Stimulated activated naive CD8-positive, alpha-beta T cell treated with anti-CD3 and anti-CD28 coated beads, Interleukin-15, Interleukin-2, amounts not matched to agents 100 ng/mL and 50 ng/mL, for 24 hours (primary cell): ENCODE results near the gene C6orf120.
A peak's percentile ranks its signal among the peaks of the same experiment; 100 is the strongest.
"Not testable (repeated sequence)": the region's sequence is repeated elsewhere in the genome, so short reads cannot be mapped to it uniquely, and the experiment has no call there.

ENCODE experiments used
- H3K27ac Mint-ChIP-seq: one replicate; pipeline ENCODE4 v1.8.0; 2021; ENCODE audit warnings: mild to moderate bottlenecking, mixed read lengths
- H3K27me3 Mint-ChIP-seq: one replicate; pipeline ENCODE4 v1.8.0; 2021; ENCODE audit warnings: mixed read lengths
- H3K36me3 Mint-ChIP-seq: one replicate; pipeline ENCODE4 v1.8.0; 2021; ENCODE audit warnings: low read depth, mixed read lengths
- H3K4me1 Mint-ChIP-seq: one replicate; pipeline ENCODE4 v1.8.0; 2021; ENCODE audit warnings: low read depth, mixed read lengths
- H3K4me3 Mint-ChIP-seq: one replicate; pipeline ENCODE4 v1.8.0; 2021; ENCODE audit warnings: mild to moderate bottlenecking, mixed read lengths
- H3K9me3 Mint-ChIP-seq: one replicate; pipeline ENCODE4 v1.8.0; 2021; ENCODE audit warnings: mixed read lengths

Gene C6orf120

DNA sequence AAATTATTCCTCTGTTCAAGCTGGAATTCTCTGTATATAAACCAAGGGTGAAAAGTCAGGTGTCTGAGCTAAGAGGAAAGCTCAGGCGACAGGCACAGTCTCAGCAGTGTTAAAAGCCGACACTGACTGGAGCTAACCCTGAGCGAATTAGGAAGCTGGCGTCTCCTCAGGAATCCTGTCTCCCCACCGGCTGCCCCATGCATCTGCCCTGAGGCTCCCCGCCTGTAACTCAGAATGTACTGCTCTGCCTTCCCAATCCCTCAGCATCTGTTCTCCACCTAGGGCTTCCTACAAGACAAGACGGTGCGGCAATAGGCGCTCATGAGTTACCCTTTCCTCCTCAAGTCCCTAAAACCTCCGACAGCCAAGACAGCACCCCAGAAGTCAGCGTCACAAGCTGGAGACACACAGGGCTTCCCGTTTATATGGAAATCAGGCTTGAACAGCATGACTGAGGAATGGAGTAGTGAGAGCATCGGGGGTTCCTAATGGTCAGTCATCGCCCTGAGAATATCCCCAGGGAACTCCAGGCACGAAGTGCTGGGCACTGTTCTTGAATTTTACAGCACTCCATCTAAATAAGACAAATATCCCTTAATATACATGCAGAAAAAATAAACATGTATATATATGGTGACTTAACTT lies 33.6 kb upstream of the C6orf120 start:
- peaks cover 38% of the 10 kb centered on the region for H3K36me3 Mint-ChIP-seq
- peaks cover 14% of the 10 kb centered on the region for H3K4me1 Mint-ChIP-seq
- no peak overlapping the region for H3K4me3 Mint-ChIP-seq
- H3K27me3 Mint-ChIP-seq = no peaks in the 10 kb centered on the region
- H3K27ac Mint-ChIP-seq = no peak overlapping the region
- H3K9me3 Mint-ChIP-seq = no peaks in the 10 kb centered on the region

DNA sequence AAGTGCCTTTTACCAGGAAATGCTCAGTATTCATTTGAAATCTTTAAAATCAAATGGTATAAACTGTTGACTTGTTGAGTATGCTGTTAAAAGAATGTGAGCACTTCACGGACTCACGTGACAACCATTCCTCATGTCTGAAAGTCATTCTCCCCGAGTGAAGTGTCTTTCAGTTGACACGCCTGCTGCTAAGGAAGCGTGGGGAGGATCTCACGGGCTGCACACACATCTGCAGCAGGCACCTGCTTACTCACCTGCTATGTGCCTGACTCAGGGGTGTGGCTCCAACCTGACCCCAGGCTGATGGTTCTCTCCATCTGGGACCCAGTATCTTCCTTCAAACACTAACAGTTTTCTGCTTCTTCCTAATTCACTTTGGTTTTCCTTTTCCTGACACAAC lies 32.8 kb upstream of the C6orf120 start:
- Mint-ChIP-seq H3K27me3 (no peaks in the 10 kb centered on the region), H3K9me3 (no peaks in the 10 kb centered on the region), H3K4me1 (peaks cover 14% of the 10 kb centered on the region), H3K36me3 (peaks cover 41% of the 10 kb centered on the region), H3K27ac (no peak overlapping the region), H3K4me3 (no peak overlapping the region)

DNA sequence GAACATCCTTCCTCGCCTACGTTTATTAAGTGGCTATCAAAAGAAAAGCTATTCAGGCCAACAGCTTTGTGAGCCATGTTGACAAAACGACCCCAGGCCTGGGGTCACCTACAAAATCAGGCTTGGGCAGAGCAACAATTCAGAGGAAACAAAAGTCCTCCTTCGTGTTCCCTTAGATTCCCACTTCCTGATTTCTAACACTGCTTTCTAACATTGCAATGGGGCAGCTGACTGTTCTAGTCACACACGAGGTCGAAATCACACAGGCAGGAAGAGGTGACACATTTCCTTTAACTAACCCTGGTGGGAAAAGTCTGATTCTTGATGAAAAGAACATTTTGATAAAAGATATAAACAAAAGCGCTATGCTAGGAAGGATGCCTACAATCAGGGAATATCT lies 32.0 kb upstream of the C6orf120 start:
- H3K27ac Mint-ChIP-seq = peak overlapping the region; percentile 56
- no peaks in the 10 kb centered on the region for H3K9me3 Mint-ChIP-seq
- no peak overlapping the region for H3K4me3 Mint-ChIP-seq
- H3K36me3 Mint-ChIP-seq = peaks cover 42% of the 10 kb centered on the region
- peaks cover 14% of the 10 kb centered on the region for H3K4me1 Mint-ChIP-seq
- H3K27me3 Mint-ChIP-seq = no peaks in the 10 kb centered on the region

DNA sequence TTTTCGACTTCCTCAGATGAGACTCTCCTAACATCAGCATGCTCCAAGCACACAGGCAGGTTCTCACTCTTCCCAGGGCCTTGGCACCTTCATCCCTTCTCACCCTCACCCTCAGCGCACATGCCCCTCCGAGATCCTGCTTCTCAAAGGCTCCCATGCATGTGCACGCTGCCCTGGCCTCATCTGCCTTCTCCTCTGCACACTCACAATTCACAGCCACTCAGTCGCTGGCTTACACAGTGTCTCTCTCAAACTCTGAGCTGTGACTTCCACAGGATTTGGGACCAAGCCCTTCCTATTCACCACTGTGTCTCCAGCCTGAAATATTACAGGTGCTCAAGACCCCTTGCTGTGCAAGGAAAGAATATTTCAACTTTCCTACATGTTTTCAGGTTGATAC lies 30.4 kb upstream of the C6orf120 start:
- Mint-ChIP-seq H3K27ac (no peak overlapping the region), H3K4me3 (no peak overlapping the region), H3K27me3 (no peaks in the 10 kb centered on the region), H3K36me3 (peaks cover 39% of the 10 kb centered on the region), H3K4me1 (peaks cover 14% of the 10 kb centered on the region), H3K9me3 (no peaks in the 10 kb centered on the region)

DNA sequence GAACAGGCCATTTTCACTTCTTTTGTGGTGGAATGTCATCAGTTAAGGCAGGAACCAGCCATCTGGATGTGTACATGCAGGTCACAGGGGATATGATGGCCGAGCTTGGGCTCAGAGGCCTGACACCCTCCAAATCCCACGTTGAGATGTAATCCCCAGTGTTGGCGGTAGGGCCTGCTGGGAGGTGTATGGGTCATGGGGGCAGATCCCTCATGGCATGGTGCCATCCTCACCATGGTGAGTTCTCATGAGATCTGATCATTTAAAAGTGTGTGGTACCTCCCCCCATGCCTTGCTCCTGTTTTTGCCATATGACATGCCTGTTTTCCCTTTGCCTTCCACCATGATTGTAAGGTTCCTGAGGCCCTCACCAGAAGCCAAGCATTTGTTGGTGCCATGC lies 26.9 kb upstream of the C6orf120 start:
- Mint-ChIP-seq H3K27ac (no peak overlapping the region), H3K27me3 (no peaks in the 10 kb centered on the region), H3K4me3 (no peak overlapping the region), H3K36me3 (peaks cover 47% of the 10 kb centered on the region), H3K9me3 (no peaks in the 10 kb centered on the region), H3K4me1 (peaks cover 4% of the 10 kb centered on the region)

DNA sequence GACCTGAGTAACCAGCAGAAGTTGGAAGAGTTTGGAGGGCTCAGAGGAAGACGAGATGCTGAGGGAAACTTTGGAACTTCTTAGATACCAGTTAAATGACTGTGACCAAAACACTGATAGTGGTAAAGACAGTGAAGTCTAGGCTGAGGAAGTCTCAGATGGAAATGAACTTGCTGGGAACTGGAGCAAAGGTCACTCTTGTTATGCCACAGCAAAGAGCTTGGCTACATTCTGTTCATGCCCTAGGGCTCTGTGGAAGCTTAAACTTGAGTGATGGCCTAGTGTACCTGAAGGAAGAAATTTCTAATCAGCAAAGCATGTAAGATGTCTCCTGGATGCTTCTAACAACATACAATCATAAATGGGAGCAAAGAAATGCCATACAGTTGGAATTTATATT lies 24.8 kb upstream of the C6orf120 start:
- no peak overlapping the region for H3K27ac Mint-ChIP-seq
- no peak overlapping the region for H3K4me3 Mint-ChIP-seq
- H3K27me3 Mint-ChIP-seq = no peaks in the 10 kb centered on the region
- no peaks in the 10 kb centered on the region for H3K4me1 Mint-ChIP-seq
- no peaks in the 10 kb centered on the region for H3K9me3 Mint-ChIP-seq
- peaks cover 57% of the 10 kb centered on the region for H3K36me3 Mint-ChIP-seq

DNA sequence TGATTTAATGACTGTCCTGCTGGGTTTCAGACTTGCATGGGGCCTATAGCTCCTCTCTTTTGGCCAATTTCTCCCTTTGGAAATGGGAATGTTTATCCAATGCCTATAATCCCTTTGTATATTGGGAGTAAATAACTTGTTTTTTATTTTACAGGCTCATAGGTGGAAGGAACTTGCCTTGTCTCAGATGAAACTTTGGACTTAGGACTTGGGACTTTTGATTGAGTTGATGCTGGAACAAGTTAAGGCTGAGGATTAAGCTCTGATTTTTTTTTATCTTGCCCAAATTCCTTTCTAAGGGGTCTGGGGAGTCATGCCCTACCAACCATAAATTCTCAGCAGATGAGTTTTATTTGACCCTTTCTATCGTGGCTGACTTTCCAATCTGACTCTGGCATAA lies 23.6 kb upstream of the C6orf120 start:
- H3K4me3 Mint-ChIP-seq = no peak overlapping the region
- no peaks in the 10 kb centered on the region for H3K27me3 Mint-ChIP-seq
- no peak overlapping the region for H3K27ac Mint-ChIP-seq
- no peaks in the 10 kb centered on the region for H3K9me3 Mint-ChIP-seq
- peaks cover 69% of the 10 kb centered on the region for H3K36me3 Mint-ChIP-seq
- H3K4me1 Mint-ChIP-seq = peaks cover 2% of the 10 kb centered on the region

DNA sequence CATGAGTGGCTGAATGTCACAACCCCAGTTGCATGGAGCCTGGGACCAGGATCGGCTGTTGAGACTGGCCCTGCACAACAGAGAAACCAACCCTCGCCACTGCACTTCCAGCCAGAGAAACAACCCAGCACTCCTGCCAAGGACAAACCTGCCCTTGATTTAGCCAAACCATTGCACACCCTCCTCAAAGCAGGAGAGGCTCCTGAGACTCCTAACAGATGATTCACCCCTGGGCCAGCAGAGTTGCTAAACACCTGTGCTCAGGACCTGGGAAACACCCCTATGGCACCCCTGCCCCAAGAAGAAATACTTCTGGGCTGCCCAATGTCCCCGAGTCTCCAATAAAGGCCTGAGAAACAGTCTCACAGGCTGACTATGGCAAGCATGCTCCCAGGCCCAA lies 17.9 kb upstream of the C6orf120 start:
- no peaks in the 10 kb centered on the region for H3K27me3 Mint-ChIP-seq
- peaks cover 85% of the 10 kb centered on the region for H3K36me3 Mint-ChIP-seq
- peaks cover 15% of the 10 kb centered on the region for H3K9me3 Mint-ChIP-seq
- H3K27ac Mint-ChIP-seq = no peak overlapping the region
- H3K4me3 Mint-ChIP-seq = no peak overlapping the region
- peaks cover 8% of the 10 kb centered on the region for H3K4me1 Mint-ChIP-seq

DNA sequence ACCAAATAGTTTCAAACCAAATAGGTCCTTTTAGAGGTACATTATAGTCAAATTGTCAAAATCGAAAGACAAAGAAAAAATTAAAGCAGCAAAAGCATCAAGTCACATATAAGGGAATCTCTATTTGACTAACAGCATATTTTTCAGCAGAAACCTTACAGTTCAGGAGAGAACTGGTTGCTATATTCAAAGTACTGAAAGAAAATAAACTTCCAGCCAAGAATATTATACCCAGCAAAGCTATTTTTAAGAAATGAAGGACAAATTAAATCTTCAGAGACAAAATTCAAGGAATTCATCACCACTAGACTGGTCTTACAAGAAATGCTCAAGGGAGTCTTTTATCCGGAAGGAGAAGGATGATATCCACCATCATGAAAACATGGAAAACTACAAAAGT lies 16.1 kb upstream of the C6orf120 start:
- no peaks in the 10 kb centered on the region for H3K27me3 Mint-ChIP-seq
- H3K4me3 Mint-ChIP-seq = no peak overlapping the region
- peaks cover 80% of the 10 kb centered on the region for H3K36me3 Mint-ChIP-seq
- H3K9me3 Mint-ChIP-seq = peaks cover 15% of the 10 kb centered on the region
- no peak overlapping the region for H3K27ac Mint-ChIP-seq
- peaks cover 8% of the 10 kb centered on the region for H3K4me1 Mint-ChIP-seq

DNA sequence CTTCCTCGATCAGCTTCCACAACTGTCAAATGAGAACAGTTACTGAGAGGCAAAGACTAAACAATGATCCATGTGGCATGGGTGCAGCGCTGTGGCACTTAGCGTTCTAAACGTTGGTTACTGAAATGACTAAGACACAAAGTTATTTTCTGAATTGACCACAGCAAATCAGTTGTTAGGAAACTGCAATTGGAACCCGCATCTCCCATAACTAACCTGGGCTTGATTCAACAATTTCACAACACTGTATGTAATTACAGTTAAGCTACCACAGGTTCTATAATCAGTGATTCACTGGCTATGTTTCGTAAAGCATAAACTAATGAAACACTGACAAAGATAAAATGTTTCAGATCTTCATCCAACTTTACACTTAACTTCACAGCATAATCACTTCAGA lies 12.6 kb upstream of the C6orf120 start:
- Mint-ChIP-seq H3K27me3 (no peaks in the 10 kb centered on the region), H3K4me1 (no peaks in the 10 kb centered on the region), H3K36me3 (peaks cover 74% of the 10 kb centered on the region), H3K9me3 (peaks cover 19% of the 10 kb centered on the region), H3K27ac (no peak overlapping the region), H3K4me3 (no peak overlapping the region)

DNA sequence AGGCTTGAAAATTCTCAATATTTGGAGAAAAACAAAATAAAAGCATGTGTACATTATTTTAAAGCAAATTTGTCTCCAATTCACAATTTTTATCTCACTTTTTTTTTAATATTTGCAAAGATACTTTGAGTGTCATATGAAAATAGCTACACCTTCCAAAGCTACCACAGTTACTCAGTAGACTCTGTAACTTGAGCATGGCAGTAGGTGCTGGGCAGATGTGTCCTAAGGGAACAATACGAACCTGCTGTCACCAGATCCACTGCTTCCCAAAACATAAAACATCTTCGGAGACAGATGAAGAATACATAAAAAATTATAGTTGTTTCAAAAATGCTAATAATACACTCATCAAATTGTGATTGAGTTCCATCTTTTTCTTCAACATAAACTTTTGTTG lies 10.7 kb upstream of the C6orf120 start:
- Mint-ChIP-seq H3K4me3 (no peak overlapping the region), H3K4me1 (no peaks in the 10 kb centered on the region), H3K9me3 (peaks cover 10% of the 10 kb centered on the region), H3K36me3 (peaks cover 58% of the 10 kb centered on the region), H3K27ac (no peak overlapping the region), H3K27me3 (no peaks in the 10 kb centered on the region)

DNA sequence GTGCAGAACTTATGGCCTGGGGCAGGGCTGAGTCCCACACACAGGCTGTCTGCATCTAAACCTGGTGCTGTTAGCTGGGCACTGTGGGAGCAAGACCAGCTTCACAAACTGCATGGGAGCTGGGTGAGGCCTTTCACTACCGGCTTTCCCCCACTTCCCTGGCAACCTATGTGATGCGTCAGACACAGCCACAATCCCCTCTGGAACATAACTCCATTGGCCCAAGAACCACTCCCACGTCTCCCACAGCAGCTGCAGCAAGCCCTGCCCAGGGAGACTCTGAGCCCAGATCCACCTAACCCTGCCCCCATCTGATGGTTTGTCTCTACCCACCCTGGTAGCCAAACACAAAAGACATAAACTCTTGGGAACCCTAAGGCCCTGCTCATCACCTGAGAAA lies 9.4 kb upstream of the C6orf120 start:
- H3K36me3 Mint-ChIP-seq = peaks cover 48% of the 10 kb centered on the region
- no peaks in the 10 kb centered on the region for H3K27me3 Mint-ChIP-seq
- H3K4me3 Mint-ChIP-seq = no peak overlapping the region
- peaks cover 4% of the 10 kb centered on the region for H3K9me3 Mint-ChIP-seq
- H3K4me1 Mint-ChIP-seq = peaks cover under 1% of the 10 kb centered on the region
- no peak overlapping the region for H3K27ac Mint-ChIP-seq

DNA sequence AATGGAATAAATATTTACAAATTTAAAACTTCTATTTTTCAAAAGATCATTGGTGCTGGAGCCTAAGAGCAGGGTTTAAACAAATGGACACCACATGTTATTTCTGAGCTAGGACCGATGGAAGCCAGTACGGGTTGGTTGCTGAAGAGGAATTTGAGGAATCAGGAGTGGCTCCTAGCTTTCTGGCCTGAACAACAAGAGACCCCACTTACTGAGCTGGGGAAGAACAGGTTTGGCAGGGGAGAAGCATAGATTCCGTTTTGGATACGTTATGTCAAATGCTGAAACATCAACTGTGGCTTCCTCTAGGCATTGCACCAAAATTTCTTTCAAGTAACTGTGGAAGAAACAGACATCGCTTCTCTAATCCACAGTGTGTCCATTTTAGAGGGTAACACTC lies 6.8 kb upstream of the C6orf120 start:
- Mint-ChIP-seq H3K4me1 (peaks cover 13% of the 10 kb centered on the region), H3K36me3 (peaks cover 37% of the 10 kb centered on the region)

DNA sequence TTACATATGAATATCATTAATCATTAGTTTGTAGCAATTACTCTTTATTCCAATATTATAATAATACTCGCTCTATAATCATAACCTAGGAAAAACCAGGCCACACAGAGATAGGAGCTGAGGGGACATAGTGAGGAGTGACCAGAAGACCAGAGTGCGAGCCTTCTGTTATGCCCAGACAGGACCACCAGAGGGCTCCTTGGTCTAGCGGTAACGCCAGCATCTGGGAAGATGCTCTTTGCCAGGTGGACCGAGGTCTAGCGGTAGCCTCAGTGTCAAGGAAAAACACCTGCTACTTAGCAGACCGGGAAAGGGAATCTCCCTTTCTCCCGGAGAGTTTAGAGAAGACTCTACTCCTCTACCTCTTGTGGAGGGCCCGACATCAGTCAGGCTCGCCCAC lies 4.8 kb upstream of the C6orf120 start:
- peaks cover 21% of the 10 kb centered on the region for H3K4me1 Mint-ChIP-seq
- H3K9me3 Mint-ChIP-seq, H3K27ac Mint-ChIP-seq, H3K27me3 Mint-ChIP-seq, H3K4me3 Mint-ChIP-seq: not testable (repeated sequence)
- peaks cover 26% of the 10 kb centered on the region for H3K36me3 Mint-ChIP-seq

More for the DNA sequence above, 6.8 kb upstream of the C6orf120 start:
- H3K27me3 Mint-ChIP-seq = no peaks in the 10 kb centered on the region
- no peak overlapping the region for H3K27ac Mint-ChIP-seq
- no peak overlapping the region for H3K4me3 Mint-ChIP-seq
- peaks cover 4% of the 10 kb centered on the region for H3K9me3 Mint-ChIP-seq

DNA sequence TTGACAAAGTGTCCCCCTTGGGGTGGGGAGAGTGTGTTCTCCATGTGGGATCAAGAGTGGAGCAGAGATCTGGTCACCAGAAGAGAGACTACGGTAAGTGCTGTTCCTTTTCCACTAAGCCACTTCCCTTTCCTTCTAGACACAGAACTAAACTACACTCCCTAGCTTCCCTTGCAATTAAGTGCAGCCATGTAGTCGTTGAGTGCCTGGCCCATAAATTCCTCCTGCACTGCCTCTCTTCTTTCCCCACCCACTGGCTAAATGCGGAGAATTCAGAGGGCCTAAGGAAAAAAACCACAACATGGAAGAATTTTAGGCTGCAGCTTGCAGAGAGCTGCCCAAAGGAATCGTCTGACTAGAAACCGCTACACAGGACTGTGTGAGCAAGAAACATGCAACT lies 1.6 kb upstream of the C6orf120 start:
- peaks cover 46% of the 10 kb centered on the region for H3K4me1 Mint-ChIP-seq
- H3K9me3 Mint-ChIP-seq = no peaks in the 10 kb centered on the region
- H3K27ac Mint-ChIP-seq = no peak overlapping the region
- no peaks in the 10 kb centered on the region for H3K27me3 Mint-ChIP-seq
- peaks cover 31% of the 10 kb centered on the region for H3K36me3 Mint-ChIP-seq
- peak overlapping the region; percentile 89 for H3K4me3 Mint-ChIP-seq

DNA sequence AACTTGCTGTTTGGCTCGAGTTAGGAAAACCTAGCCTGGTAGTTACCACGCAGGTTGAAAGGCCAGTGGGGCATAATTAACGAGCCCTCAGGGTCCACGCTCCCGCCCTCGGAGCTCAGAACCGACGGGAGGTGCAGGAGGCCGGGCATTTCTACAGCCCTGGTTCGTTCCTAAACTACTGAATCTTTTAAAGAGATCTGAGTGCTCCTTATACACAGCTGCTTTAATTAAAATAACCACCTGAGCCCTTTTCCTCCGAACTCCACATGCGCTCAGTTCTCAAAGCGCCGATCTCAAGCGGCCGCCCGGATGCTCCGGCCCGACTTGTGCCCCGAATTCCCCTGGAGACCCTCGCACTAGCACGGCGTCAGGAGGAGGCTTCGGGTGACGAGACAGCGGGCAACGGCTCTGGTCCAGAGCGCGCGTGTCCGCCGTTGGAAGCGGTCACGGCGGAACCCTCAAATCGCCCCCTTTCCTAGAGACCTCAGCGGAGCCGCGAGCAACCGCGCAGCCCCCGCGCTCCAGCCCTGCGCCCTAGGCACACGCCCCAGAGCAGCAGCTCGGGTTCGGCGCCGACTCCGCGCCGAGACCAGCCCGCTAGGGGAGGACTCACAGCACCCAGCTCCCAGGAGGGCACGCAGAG lies 494 bp upstream of the C6orf120 start:
- peaks cover 41% of the 10 kb centered on the region for H3K36me3 Mint-ChIP-seq
- H3K27me3 Mint-ChIP-seq = no peaks in the 10 kb centered on the region
- H3K4me1 Mint-ChIP-seq = peaks cover 55% of the 10 kb centered on the region
- H3K27ac Mint-ChIP-seq = peak overlapping the region; percentile 89
- peak overlapping the region; percentile 89 for H3K4me3 Mint-ChIP-seq
- H3K9me3 Mint-ChIP-seq = no peaks in the 10 kb centered on the region
